Activated CD8-positive, alpha-beta memory T cell treated with anti-CD3 and anti-CD28 coated beads, Interleukin-2, amount 50 U/mL, for 4 hours (primary cell): ENCODE results near the gene OXNAD1.

ENCODE experiments used
- DNase-seq: peaks from one replicate; pipeline ENCODE4 v3.0.0-alpha.2; 2020

Gene OXNAD1

DNA sequence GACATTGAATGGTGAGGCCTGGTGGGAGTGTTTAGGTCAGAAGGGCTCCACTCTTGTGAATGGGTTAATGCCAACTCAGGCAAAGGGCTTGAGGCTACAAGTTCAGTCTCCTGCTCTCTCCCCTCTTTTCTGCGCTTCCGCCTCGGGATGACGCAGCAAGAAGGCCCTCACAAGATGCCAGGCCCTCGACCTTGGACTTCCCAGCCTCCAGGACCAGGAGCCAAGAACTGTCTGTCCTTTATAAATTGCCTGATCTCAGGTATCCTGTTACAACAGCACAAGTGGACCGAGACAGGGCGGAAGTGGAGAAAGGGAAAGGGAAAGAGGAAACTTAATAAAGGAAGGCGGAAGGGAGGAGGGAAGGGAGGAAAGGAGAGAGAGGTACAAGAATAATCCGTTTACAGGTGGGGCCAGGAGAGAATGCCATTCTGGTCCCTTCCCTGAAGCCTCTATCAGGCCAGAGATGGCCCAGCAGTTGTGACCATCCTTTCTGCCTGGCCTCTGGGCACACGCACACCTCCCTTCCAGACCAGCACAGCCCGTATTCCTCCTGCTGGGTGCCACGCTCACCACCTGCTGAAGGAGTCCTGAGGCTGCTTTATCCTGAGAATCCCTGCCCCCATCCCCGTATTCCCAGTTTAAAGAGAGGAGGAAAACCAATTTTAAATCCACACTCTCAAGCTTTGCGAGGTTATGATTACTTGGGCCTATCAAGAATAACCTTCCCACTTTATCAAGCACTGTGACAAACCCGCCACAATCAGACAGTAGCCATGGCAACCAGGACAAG is 64.2 kb downstream of the OXNAD1 start:
- DNase-seq: no peak

DNA sequence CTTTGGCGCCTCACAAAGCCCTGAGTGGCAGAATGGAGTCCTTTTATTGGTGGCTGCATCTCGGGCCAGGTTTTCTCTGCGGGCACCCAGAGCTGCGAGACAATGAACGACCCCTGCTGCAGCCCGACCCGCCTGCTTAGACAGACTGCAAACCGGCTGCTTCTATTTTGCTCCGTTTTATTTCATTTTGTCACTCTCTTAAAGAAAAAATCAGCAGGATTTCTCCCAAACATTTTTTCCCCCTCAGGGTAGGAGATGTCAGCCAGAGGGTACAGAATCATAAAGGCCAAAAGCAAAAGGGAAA is 64.8 kb downstream of the OXNAD1 start:
- no peak for DNase-seq

GRCh38 chr3:16330351-16330750 is 65.3 kb downstream of the OXNAD1 start:
- no peak for DNase-seq

DNA sequence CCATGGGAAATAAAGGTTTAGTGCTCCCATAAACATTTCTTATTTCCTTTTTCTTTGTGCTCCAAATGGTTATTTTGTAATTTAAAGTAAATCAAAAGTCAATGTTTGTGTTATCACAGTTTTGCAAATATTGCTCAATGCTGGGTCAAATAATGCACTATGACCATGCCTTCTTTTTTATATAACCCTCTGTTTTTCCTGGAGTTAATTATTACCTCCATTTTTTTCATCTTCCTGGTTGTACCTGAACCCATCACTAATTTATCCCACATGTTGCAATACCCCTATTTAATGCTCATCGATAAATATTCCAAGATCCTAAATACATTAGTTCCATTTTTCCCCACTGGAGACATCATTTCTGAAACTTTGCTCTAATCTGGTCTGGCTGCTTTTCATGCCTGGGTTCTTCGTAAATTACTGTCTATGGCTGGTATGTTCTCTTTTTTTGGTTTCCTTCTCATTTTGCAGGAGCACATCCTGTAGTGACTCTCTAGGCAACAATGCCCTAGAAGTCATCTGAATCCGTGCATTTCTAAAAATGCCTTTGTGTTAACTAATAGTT is 66.4 kb downstream of the OXNAD1 start:
- no peak for DNase-seq

DNA sequence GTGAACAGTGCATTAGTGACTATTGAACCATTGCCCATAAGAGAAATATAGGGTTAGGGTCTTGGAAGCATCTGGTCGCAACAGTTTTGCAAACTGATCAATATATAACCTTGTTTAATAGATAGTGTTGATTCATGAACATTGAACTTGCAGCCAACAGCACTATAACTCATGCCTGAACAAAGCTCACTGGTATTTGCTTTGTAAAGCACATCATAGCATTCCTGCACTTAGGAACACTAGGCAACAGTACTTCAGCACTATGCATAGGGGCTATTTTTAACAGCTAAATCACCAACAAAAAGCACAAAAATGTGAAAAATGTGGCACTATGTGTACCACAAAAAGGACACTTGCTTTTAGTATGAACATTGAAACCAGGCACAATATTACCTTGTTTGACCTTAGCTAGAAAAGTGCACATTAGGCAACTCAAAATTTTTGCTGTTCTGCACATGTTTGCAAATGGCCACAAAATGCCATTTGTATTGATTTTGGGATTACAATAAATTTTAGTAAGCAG is 68.0 kb downstream of the OXNAD1 start:
- DNase-seq: no peak

DNA sequence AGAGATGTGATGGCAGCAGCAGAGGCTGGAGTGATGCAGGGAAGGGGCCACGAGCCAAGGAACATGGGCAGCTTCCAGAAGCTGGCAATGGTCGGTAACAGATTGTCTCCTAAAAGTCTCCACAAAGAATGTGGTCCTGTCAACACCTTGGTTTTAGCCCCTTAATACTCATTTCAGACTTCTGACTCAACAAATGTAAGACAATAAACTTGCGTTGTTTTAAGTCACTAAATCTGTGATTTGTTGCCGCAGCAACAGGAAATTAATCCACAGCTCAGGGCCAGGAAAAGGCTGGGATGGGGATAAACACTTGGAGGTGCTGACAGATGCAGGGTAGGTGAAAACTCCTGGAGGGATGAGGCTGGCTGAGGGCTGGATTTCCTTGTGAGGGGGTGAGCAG is 69.9 kb downstream of the OXNAD1 start:
- no peak for DNase-seq

DNA sequence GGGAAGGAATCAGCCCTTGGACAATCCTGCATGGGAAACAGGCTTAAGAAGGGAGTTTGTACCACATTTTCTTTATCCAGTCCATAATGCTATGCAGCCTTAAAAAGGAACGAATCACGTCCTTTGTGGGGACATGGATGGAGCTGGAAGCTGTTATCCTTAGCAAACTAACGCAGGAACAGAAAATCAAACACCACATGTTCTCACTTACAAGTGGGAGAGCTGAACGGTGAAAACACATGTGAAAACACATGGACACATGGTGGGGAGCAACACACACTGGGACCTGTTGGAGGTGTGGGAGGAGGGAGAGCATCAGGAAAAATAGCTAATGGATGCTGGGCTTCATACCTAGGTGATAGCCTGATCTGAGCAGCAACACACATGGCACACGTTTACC is 70.3 kb downstream of the OXNAD1 start:
- no peak for DNase-seq

GRCh38 chr3:16335772-16336645 is 71.0 kb downstream of the OXNAD1 start:
- no peak for DNase-seq

GRCh38 chr3:16336825-16337224 is 71.8 kb downstream of the OXNAD1 start:
- DNase-seq: no peak

DNA sequence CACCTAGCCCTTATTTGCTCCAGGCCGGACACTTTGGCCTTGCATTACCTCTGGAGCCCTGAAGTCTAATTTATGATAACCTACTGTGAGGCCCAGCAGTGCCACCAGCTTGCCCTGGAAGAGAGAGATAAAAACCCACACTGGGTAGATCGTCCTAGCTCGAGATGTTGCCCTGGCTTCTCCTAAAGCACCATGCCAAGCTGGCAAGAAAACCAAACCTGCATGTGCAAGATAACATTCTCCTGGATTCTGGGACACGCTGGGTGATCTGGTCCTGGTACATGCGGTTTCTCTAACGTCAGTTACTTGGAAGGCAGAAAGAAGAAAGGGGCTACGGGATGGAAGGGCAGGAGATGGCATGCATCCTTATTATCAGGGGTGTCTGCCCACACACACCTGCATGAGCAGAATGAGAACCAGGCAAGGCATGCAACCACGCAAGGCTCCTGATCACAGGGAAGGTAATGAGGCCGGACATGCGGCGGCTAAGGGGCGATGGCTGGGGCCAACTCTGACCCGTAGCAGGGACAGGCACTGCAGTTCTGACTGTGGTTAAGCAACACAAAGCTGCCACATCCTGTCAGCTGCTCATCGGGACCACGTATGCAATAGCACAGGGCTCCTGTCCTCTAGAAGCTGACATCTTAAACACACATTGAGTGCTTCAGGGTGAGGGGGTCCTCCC is 73.0 kb downstream of the OXNAD1 start:
- peak; percentile 29 for DNase-seq

GRCh38 chr3:16338999-16339398 is 74.0 kb downstream of the OXNAD1 start:
- DNase-seq: no peak

DNA sequence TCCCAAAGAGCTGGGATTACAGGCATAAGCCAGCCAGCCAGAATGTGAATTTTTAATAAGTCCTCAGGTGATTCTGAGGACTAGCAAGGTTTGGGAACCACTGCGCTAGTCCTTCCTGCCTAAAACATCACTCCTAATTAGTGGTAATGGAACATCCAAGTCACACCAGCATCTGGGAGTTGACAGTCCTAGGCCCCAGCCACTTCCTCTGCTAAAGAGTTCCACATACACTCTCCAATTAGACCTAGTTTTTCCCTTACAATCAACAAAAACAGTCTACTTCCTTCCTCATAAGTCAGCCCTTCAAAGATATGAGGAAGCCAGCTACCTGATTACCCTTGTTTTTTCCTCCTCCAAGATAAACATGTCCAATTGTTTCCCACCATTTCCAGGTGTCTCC is 78.1 kb downstream of the OXNAD1 start:
- DNase-seq: no peak

GRCh38 chr3:16346413-16347081 is 81.5 kb downstream of the OXNAD1 start:
- no peak for DNase-seq

- no peak for DNase-seq
These were observed 82.5 kb downstream of the OXNAD1 start for GRCh38 chr3:16347548-16347947.

DNA sequence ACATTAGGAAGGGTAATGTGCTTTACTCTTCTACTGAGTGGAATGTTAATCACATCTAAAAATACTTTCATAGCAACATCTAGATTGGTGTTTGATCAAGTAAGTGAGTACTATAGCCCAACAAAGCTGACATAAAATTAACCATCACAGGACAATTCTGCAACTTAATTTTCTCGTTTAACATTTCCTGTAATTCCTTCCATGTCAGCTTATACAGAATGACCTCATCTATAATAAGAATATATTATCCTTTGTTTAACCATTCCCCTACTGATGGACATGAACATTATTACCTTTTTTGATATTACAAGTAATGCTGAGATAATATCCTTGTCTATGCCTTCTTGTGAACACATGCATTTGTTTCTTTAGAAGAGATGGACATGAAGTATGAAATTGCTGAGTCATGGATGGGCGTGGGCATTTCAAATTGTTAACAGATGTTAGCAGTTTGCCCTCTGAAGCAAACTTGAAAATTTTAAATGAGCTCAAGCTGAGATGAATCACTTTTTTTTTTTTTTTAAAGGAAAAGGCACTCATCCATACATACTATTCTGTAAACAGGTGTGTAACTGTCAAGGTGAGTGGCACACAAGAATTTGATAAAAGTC is 85.1 kb downstream of the OXNAD1 start:
- no peak for DNase-seq

GRCh38 chr3:16350597-16351318 is 85.7 kb downstream of the OXNAD1 start:
- DNase-seq: no peak

DNA sequence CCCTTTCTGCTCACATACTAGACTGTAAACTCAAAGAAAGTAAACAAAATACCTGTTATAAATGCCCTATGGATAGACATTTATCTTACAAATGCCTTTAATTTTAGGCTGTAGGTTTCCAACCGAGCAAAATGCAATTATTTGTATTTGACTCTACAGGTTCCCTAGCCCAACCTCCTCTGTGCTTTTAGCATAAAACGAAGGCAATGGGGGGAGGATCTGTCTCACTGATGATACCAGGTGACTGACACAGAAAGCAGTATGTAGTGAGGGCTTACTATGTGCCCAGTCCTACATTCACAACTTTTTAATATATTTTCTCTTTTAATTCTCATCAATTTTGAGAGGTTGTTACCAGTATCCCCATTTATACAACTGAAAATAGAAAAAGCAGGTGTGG is 87.4 kb downstream of the OXNAD1 start:
- DNase-seq: no peak

DNA sequence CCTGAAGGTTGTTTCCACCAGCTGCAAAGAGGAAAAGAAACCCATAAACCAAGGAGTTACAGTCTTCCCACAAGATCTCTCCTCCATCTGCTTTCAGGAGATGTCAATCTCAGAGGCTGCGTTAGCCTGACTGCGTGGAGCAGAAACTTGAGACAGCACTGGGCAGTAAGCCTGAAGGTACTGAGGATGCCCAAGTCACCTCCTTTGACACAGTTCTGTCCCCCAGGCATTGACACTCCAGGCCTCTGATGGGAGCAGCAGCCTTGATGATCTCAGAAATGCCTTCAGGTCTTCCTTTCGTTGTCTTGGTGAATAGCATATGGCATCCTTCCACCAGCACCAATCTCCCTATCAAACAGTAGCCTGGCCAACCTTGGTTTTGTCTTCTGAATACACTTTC is 89.3 kb downstream of the OXNAD1 start:
- no peak for DNase-seq
